Measurements from ENCODE around the gene CARS1.
A peak's percentile ranks its signal among the peaks of the same experiment; 100 is the strongest.

Gene CARS1

DNA sequence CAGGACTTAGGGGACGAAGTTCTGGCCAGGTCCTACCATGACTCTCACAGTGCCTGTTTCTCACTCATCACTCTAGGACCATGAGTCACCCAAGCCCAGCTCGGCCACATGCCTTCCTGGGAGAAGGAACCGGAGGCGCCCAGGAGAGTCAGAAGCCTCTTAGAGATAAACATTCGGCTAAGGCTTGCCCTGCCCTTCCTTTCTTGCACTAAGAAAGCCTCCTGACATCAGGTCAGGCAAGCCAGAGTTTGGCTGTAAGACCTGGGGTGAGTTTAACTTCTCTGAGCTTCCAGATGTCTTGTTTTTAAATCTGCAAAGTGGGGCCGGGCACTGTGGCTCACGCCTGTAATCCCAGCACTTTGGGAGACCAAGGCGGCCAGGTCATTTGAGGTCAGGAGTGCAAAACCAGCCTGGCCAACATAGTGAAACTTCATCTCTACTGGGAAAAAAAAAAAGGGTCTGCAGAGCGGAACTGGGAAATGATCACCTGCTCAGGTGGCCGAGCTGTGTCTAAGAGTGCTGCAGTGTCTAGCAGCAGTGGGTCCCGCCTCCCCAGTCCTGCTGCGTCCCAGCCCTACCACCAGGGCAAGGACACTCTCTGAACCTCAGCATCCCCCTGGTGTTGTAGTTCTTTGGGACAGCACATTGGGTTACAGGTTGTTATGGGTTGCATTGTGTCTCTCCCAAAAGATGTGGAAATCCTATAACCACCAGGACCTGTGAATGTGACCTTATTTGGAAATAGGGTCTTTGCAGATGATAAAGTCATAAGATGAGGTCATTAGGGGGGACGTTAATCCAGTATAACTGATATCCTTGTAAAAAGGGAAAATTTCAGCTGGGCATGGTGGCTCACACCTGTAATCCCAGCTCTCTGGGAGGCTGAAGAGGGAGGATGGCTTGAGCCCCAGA is 1.8 kb upstream of the CARS1 start:
- Mint-ChIP-seq H3K27ac (no peak overlapping the region), H3K9me3 (no peaks in the 10 kb centered on the region), H3K36me3 (ENCODE audit: low read depth) (peaks cover 27% of the 10 kb centered on the region), H3K27me3 (peaks cover under 1% of the 10 kb centered on the region), H3K4me3 (peak overlapping the region; percentile 50), H3K4me1 (ENCODE audit: low read depth) (peaks cover 30% of the 10 kb centered on the region)
- DNase-seq: no peak

- Mint-ChIP-seq H3K4me3 (peak overlapping the region; percentile 91), H3K36me3 (ENCODE audit: low read depth) (peaks cover 46% of the 10 kb centered on the region), H3K27me3 (no peaks in the 10 kb centered on the region), H3K27ac (peak overlapping the region; percentile 96), H3K4me1 (ENCODE audit: low read depth) (peaks cover 48% of the 10 kb centered on the region), H3K9me3 (no peaks in the 10 kb centered on the region)
- peak; percentile 56 for DNase-seq
Observed at GRCh38 chr11:3056296-3057068, 741 bp downstream of the CARS1 start.

- Mint-ChIP-seq H3K27ac (peak overlapping the region; percentile 96), H3K36me3 (ENCODE audit: low read depth) (peaks cover 51% of the 10 kb centered on the region), H3K4me1 (ENCODE audit: low read depth) (peaks cover 54% of the 10 kb centered on the region), H3K27me3 (no peaks in the 10 kb centered on the region), H3K9me3 (no peaks in the 10 kb centered on the region), H3K4me3 (peak overlapping the region; percentile 91)
- no peak for DNase-seq
Observed at GRCh38 chr11:3055891-3056290, 1.3 kb downstream of the CARS1 start.

DNA sequence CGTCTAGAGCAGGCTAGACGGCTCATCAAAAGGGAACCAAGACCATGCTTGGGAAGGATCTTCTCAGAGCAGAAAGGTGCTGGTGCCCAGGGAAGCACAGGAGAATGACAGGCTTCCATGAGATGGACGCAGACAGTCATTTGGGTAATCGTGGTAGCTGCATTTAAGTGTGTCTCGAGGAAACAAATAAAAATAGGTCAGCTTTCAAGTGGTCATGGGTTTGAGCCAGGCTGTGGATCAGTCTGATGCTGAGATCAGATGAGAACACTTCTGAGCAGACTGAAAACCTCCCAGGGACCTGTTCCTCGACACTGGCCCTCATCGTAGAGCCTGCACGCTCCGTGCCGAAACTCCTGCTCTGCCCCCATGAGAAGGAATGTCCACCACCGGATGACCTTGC is 4.7 kb downstream of the CARS1 start:
- DNase-seq: no peak
- Mint-ChIP-seq H3K27ac (peak overlapping the region; percentile 55), H3K27me3 (no peaks in the 10 kb centered on the region), H3K4me1 (ENCODE audit: low read depth) (peaks cover 69% of the 10 kb centered on the region), H3K9me3 (no peaks in the 10 kb centered on the region), H3K4me3 (no peak overlapping the region), H3K36me3 (ENCODE audit: low read depth) (peaks cover 69% of the 10 kb centered on the region)

- Mint-ChIP-seq H3K4me3 (no peak overlapping the region), H3K36me3 (ENCODE audit: low read depth) (peaks cover 72% of the 10 kb centered on the region), H3K27ac (no peak overlapping the region), H3K4me1 (ENCODE audit: low read depth) (peaks cover 67% of the 10 kb centered on the region), H3K9me3 (no peaks in the 10 kb centered on the region), H3K27me3 (no peaks in the 10 kb centered on the region)
- DNase-seq: no peak
Observed at GRCh38 chr11:3052109-3052479, 5.1 kb downstream of the CARS1 start.

DNA sequence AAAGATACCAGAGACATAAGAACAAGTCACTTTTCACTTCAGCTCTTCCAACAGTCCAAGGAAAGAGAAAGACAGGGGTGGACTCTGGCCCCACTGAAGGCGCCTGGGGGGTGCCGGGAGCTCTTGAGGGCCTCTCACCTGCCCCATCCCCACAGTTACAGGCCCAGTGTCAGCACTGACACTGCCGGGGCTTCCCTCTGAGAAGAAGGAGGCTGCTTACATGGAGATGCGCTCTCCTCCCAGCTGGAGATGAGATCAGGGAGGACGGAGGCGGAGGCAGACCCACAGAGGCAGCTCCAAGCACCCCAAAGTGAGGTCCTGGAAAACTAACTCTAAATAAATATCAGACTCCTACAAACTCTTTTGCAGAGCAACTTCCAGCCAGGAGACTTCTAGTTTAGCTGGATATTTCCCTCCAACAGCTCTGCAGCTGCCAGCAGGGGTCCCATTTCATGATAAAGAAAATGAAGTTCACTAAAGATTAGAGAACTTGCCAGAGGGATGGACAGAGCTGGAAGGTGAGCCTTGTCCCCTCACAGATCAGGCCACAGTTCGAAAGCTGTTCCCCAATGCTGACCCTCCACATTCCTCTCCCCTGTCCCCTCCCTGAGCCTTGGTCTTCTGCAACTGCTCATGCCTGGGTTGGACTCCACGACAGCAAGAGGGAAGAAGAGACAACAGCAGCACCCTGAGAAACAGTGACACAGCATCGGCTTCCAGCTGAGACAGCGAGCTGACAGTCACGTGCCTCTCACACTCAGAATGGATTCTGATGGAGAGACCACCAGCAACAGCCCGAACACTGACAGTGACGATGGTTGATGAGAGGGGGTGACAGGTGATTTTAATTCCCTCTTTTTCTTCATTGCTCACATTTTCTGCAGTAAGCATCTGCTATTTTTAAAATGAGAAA is 5.8 kb downstream of the CARS1 start:
- H3K27me3 Mint-ChIP-seq: no peaks in the 10 kb centered on the region
- peaks cover 73% of the 10 kb centered on the region for H3K36me3 Mint-ChIP-seq (ENCODE audit: low read depth)
- peaks cover 68% of the 10 kb centered on the region for H3K4me1 Mint-ChIP-seq (ENCODE audit: low read depth)
- DNase-seq: no peak
- H3K9me3 Mint-ChIP-seq: no peaks in the 10 kb centered on the region
- H3K27ac Mint-ChIP-seq: peak overlapping the region; percentile 95
- no peak overlapping the region for H3K4me3 Mint-ChIP-seq

- H3K27ac Mint-ChIP-seq: peak overlapping the region; percentile 95
- peaks cover 72% of the 10 kb centered on the region for H3K36me3 Mint-ChIP-seq (ENCODE audit: low read depth)
- DNase-seq: no peak
- no peaks in the 10 kb centered on the region for H3K27me3 Mint-ChIP-seq
- H3K4me1 Mint-ChIP-seq (ENCODE audit: low read depth): peaks cover 59% of the 10 kb centered on the region
- H3K4me3 Mint-ChIP-seq: no peak overlapping the region
- no peaks in the 10 kb centered on the region for H3K9me3 Mint-ChIP-seq
Observed at GRCh38 chr11:3050386-3051195, 6.6 kb downstream of the CARS1 start.

- peak; percentile 74 for DNase-seq
- peak overlapping the region; percentile 95 for H3K27ac Mint-ChIP-seq
- H3K4me3 Mint-ChIP-seq: peak overlapping the region; percentile 53
- H3K36me3 Mint-ChIP-seq (ENCODE audit: low read depth): peaks cover 74% of the 10 kb centered on the region
- no peaks in the 10 kb centered on the region for H3K9me3 Mint-ChIP-seq
- H3K27me3 Mint-ChIP-seq: no peaks in the 10 kb centered on the region
- H3K4me1 Mint-ChIP-seq (ENCODE audit: low read depth): peaks cover 53% of the 10 kb centered on the region
Observed at GRCh38 chr11:3049430-3050243, 7.6 kb downstream of the CARS1 start.

- no peaks in the 10 kb centered on the region for H3K27me3 Mint-ChIP-seq
- H3K27ac Mint-ChIP-seq: peak overlapping the region; percentile 26
- H3K4me1 Mint-ChIP-seq (ENCODE audit: low read depth): peaks cover 37% of the 10 kb centered on the region
- no peak for DNase-seq
- peaks cover 77% of the 10 kb centered on the region for H3K36me3 Mint-ChIP-seq (ENCODE audit: low read depth)
- no peak overlapping the region for H3K4me3 Mint-ChIP-seq
- no peaks in the 10 kb centered on the region for H3K9me3 Mint-ChIP-seq
Observed at GRCh38 chr11:3047637-3048036, 9.6 kb downstream of the CARS1 start.

- Mint-ChIP-seq H3K4me3 (no peak overlapping the region), H3K4me1 (ENCODE audit: low read depth) (peaks cover 32% of the 10 kb centered on the region)
Observed at GRCh38 chr11:3046641-3047040, 10.6 kb downstream of the CARS1 start.

DNA sequence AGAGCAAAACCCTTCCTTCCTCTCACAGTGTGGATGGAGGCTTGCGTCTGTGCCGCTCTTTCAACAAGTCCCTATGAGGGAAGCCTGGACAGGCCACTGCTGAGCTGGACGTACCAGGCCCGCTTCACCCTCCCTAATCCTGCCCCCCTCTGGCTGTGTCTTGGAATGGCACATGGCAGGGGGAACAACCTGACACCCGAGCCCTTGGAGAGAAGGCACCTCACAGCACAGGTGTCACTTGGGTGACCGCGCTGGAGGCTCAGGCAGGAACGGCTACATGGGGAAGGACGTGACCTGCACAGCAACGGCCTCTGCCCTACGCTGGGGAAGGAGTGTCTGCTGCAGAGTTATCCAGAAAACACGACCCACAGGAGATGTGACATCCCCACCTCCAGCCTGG is 11.0 kb downstream of the CARS1 start:
- Mint-ChIP-seq H3K9me3 (no peaks in the 10 kb centered on the region), H3K36me3 (ENCODE audit: low read depth) (peaks cover 80% of the 10 kb centered on the region), H3K4me1 (ENCODE audit: low read depth) (peaks cover 28% of the 10 kb centered on the region), H3K27me3 (no peaks in the 10 kb centered on the region), H3K27ac (no peak overlapping the region), H3K4me3 (no peak overlapping the region)
- no peak for DNase-seq

More at GRCh38 chr11:3046641-3047040, 10.6 kb downstream of the CARS1 start:
- Mint-ChIP-seq H3K27me3 (no peaks in the 10 kb centered on the region), H3K9me3 (no peaks in the 10 kb centered on the region), H3K27ac (no peak overlapping the region), H3K36me3 (ENCODE audit: low read depth) (peaks cover 80% of the 10 kb centered on the region)
- no peak for DNase-seq

DNA sequence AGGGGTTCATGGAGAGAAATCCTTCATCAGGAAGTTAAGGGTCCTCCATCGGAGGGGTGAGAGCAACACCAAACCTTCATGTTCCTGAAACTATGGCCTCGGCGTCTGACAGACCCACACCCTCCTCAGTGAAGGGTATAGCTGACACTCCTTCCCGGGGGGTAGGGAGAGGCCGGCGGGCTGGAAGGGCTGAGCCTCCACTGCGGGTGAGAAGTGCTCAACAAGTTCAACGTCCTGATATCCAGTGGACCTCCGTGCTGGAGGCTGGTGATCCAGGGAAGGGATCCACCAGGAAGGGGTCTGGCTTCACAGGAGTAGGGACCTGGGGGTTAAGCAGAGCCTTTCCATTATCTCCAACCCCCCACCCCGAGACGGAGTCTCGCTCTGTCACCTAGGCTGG is 12.3 kb downstream of the CARS1 start:
- no peak overlapping the region for H3K27ac Mint-ChIP-seq
- no peak overlapping the region for H3K4me3 Mint-ChIP-seq
- peaks cover 82% of the 10 kb centered on the region for H3K36me3 Mint-ChIP-seq (ENCODE audit: low read depth)
- no peaks in the 10 kb centered on the region for H3K27me3 Mint-ChIP-seq
- no peak for DNase-seq
- no peaks in the 10 kb centered on the region for H3K9me3 Mint-ChIP-seq
- H3K4me1 Mint-ChIP-seq (ENCODE audit: low read depth): peaks cover 18% of the 10 kb centered on the region

- no peaks in the 10 kb centered on the region for H3K9me3 Mint-ChIP-seq
- no peaks in the 10 kb centered on the region for H3K27me3 Mint-ChIP-seq
- H3K36me3 Mint-ChIP-seq (ENCODE audit: low read depth): peaks cover 83% of the 10 kb centered on the region
- no peak for DNase-seq
- H3K4me1 Mint-ChIP-seq (ENCODE audit: low read depth): peaks cover 9% of the 10 kb centered on the region
- peak overlapping the region; percentile 17 for H3K27ac Mint-ChIP-seq
- H3K4me3 Mint-ChIP-seq: no peak overlapping the region
Observed at GRCh38 chr11:3044004-3044403, 13.2 kb downstream of the CARS1 start.

Data from activated T-cell treated with anti-CD3 and anti-CD28 coated beads, Interleukin-2, amount 50 U/mL, for 24 hours (primary cell).